Measurements from ENCODE around the gene PLXNB2. TPM values are rescaled to one million over a fixed set of nuclear protein-coding genes. Genes with fewer than 3 reads are reported as not detected.

PLXNB2 gene
- total and polyA plus RNA-seq, 2 experiments from 2014 or later = 83.2 to 195 TPM

DNA sequence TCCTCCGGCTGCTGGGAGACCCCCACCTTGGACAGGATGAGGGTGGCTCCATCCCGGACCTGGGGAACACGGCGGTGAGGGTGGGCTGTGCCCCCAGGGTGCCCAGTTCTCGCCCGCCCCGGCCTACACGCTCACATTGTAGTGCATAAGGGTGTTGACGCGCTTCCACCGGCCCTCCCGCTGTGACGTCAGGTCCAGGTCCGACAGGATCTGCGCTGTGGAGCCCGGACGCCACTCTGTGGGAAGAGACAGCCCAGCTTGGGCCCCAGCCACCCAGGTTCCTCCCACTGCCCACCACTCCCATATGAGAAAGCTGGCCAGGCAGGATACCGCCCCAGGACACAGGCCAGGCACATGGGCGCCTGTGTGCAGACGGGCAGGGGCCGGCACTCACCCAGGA is 29.0 kb downstream of the PLXNB2 start:
- no peaks in the 10 kb centered on the region for H3K9me3 ChIP-seq (ENCODE audit: low read depth)
- H3K36me3 ChIP-seq = peaks cover 49% of the 10 kb centered on the region
- H3K27ac ChIP-seq = no peak overlapping the region
- H3K4me3 ChIP-seq = no peak overlapping the region
- DNase-seq (ENCODE audit: low read depth in 1 of 2, low spot score in 1 of 2) = no peak
- H3K27me3 ChIP-seq = no peaks in the 10 kb centered on the region
- peaks cover 2% of the 10 kb centered on the region for H3K4me1 ChIP-seq (ENCODE audit: low read depth)
- TF ChIP-seq CTCF (IDR thresholded peaks at IDR 0.05; ENCODE audit: low read depth, low read length) = no peak

DNA sequence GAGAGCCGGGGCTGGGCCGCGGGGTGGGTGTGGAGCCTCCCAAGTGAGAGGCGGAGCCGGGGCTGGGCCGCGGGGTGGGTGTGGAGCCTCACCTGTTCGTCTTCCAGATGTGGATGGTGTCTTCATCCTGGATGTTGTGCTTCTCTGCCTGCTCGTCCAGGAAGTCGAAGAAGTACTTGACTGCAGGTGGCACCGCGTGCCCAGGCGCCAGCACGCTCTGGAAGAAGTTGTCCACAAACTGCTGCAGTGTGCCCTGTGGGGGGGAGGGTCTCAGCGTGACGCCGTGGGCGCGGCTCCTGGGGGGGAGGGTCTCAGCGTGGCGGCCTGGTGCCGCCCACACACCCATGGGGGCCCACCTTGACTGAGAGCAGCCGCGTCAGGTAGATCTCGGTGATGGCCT is 29.7 kb downstream of the PLXNB2 start:
- TF ChIP-seq CTCF (IDR thresholded peaks at IDR 0.05; ENCODE audit: low read depth, low read length) = no peak
- Histone ChIP-seq H3K27me3 (no peaks in the 10 kb centered on the region), H3K4me1 (ENCODE audit: low read depth) (peaks cover 2% of the 10 kb centered on the region), H3K27ac (no peak overlapping the region), H3K36me3 (peaks cover 42% of the 10 kb centered on the region), H3K4me3 (no peak overlapping the region), H3K9me3 (ENCODE audit: low read depth) (no peaks in the 10 kb centered on the region)
- DNase-seq (ENCODE audit: low read depth in 1 of 2, low spot score in 1 of 2) = no peak

- Histone ChIP-seq H3K27me3 (peaks cover 16% of the 10 kb centered on the region), H3K27ac (no peak overlapping the region), H3K4me1 (ENCODE audit: low read depth) (peaks cover 6% of the 10 kb centered on the region), H3K4me3 (no peak overlapping the region), H3K9me3 (ENCODE audit: low read depth) (no peaks in the 10 kb centered on the region), H3K36me3 (peaks cover 30% of the 10 kb centered on the region)
- DNase-seq (ENCODE audit: low read depth in 1 of 2, low spot score in 1 of 2) = peak; percentile 29 to 72
- peak; percentile 44 for TF ChIP-seq CTCF (IDR thresholded peaks at IDR 0.05; ENCODE audit: low read depth, low read length)
Measured at GRCh38 chr22:50276143-50276542, 31.3 kb downstream of the PLXNB2 start.

- Histone ChIP-seq H3K9me3 (ENCODE audit: low read depth) (no peaks in the 10 kb centered on the region), H3K27me3 (peaks cover 23% of the 10 kb centered on the region), H3K4me3 (no peak overlapping the region), H3K27ac (no peak overlapping the region), H3K36me3 (peaks cover 22% of the 10 kb centered on the region), H3K4me1 (ENCODE audit: low read depth) (peaks cover 9% of the 10 kb centered on the region)
- no peak for DNase-seq (ENCODE audit: low read depth in 1 of 2, low spot score in 1 of 2)
- TF ChIP-seq CTCF (IDR thresholded peaks at IDR 0.05; ENCODE audit: low read depth, low read length) = no peak
Measured at GRCh38 chr22:50275181-50276055, 32.0 kb downstream of the PLXNB2 start.

- DNase-seq (ENCODE audit: low read depth in 1 of 2, low spot score in 1 of 2) = no peak
- Histone ChIP-seq H3K36me3 (peaks cover 17% of the 10 kb centered on the region), H3K27me3 (peaks cover 30% of the 10 kb centered on the region), H3K4me3 (no peak overlapping the region), H3K4me1 (ENCODE audit: low read depth) (peaks cover 9% of the 10 kb centered on the region), H3K27ac (no peak overlapping the region), H3K9me3 (ENCODE audit: low read depth) (no peaks in the 10 kb centered on the region)
- TF ChIP-seq CTCF (IDR thresholded peaks at IDR 0.05; ENCODE audit: low read depth, low read length) = no peak
Measured at GRCh38 chr22:50274771-50275170, 32.7 kb downstream of the PLXNB2 start.

All from cardiac muscle cell (in vitro differentiated cells and primary cell).